Testis (tissue), 2 donors: ENCODE measurements around the gene CFAP410.

Experiments
- POLR2A ChIP-seq: fragments of 450-650 bp; IDR thresholded peaks from one replicate; pipeline ENCODE4 v1.6.1; 2017; ENCODE audit warnings: antibody characterized with exemption, mild to moderate bottlenecking, moderate library complexity
- TF ChIP-seq, protein P1 (sequence below), 3 experiments: fragments of 450-650 bp in 2 of 3; fragments of 200-600 bp in 1 of 3; sonication (generic) in 1 of 3; IDR thresholded peaks; one replicate each; pipeline ENCODE4 v1.5.1; 2016 to 2019; ENCODE audit warnings: antibody characterized with exemption in 3 of 3, mild to moderate bottlenecking in 2 of 3, moderate library complexity in 1 of 3

DNA sequence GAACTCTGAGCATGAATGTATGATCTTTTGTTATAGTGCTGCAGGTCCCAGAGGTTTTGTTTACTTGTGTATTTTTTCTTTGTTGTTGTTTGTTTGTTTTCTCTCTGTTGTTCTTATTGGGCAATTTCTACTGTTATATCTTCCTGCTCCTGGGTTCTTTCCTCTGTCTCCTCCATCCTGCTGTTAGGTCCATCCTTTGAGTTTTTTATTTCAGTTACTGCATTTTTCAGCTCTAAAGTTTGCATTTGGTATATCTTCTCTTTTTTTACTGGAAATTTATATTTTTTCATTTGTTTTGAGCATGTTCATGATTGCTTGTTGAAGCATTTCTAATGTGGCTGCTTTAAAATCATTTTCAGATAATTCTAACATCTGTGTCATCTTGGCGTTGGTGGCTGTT is 24.1 kb upstream of the CFAP410 start:
- TF ChIP-seq, protein P1, sequence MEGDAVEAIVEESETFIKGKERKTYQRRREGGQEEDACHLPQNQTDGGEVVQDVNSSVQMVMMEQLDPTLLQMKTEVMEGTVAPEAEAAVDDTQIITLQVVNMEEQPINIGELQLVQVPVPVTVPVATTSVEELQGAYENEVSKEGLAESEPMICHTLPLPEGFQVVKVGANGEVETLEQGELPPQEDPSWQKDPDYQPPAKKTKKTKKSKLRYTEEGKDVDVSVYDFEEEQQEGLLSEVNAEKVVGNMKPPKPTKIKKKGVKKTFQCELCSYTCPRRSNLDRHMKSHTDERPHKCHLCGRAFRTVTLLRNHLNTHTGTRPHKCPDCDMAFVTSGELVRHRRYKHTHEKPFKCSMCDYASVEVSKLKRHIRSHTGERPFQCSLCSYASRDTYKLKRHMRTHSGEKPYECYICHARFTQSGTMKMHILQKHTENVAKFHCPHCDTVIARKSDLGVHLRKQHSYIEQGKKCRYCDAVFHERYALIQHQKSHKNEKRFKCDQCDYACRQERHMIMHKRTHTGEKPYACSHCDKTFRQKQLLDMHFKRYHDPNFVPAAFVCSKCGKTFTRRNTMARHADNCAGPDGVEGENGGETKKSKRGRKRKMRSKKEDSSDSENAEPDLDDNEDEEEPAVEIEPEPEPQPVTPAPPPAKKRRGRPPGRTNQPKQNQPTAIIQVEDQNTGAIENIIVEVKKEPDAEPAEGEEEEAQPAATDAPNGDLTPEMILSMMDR (IDR thresholded peaks at IDR 0.05), result no peak
- no peak for TF ChIP-seq POLR2A
